Measurements from ENCODE around the gene NTRK1. TPM values are rescaled to one million over a fixed set of nuclear protein-coding genes. Genes with fewer than 3 reads are reported as not detected.

NTRK1 gene
- total RNA-seq, 1 experiment from 2014 or later, result not detected

- no peaks in the 10 kb centered on the region for H3K27me3 ChIP-seq
- no peaks in the 10 kb centered on the region for H3K36me3 ChIP-seq
- H3K4me1 ChIP-seq, result 0 out of 2 replicates have a peak, but pooled peaks cover 3% of the 10 kb centered on the region
- no peak overlapping the region for H3K4me3 ChIP-seq
- H3K27ac ChIP-seq, result no peak overlapping the region
- DNase-seq, result no peak
- H3K9me3 ChIP-seq (replicated peaks), result no peaks in the 10 kb centered on the region
These were observed 15.4 kb upstream of the NTRK1 start for GRCh38 chr1:156845055-156845952.

DNA sequence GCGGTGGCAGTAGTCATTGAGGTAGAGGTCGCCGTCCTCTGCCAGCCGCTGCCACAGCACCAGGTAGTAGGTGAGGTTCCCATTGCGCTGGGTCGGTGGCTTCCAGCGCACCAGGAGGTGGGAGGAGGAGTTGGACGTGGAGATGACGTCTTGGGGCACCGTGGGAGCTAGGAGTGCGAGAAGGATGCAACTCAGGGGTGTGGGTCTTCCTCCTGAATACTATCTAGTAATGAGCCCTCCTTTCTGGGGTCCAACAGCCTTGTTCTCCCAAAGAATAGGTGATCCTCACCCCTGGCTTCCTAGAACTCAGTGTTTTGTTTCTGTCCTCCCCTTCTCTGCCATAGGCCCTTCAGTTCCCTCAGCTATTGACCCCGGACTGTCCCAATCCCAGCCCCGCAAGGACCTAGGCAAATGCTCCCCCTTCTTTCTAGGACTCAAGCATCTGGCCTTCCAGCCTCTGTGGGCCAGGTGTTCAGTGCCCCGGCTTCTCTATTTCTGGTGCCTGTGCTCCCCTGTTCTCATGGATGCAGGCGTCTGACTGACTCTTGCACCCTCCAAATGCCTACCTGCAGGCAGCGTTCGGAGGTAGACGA, 14.6 kb upstream of the NTRK1 start:
- no peaks in the 10 kb centered on the region for H3K27me3 ChIP-seq
- H3K4me3 ChIP-seq, result no peak overlapping the region
- no peak for DNase-seq
- H3K4me1 ChIP-seq, result 0 out of 2 replicates have a peak, but pooled peaks cover 3% of the 10 kb centered on the region
- no peaks in the 10 kb centered on the region for H3K9me3 ChIP-seq (replicated peaks)
- H3K36me3 ChIP-seq, result no peaks in the 10 kb centered on the region
- no peak overlapping the region for H3K27ac ChIP-seq

DNA sequence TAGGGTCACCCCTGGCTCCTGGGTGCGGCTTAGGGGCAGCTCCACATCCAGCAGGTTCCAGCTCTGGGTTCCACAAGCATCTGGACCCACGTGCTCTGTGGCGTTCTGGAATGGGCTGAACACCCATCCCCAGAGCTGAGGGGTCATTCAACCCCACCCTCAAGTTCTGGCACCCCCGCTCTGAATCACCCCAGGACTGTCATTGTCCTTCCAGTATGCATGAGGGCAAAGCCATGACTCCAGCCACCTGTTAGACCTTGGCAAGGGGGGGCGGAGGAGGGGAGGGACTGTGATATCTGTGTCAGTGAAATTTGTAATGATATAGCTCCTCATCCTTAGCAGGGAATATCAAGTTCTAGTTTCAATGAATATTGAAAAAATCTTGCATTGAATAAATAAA, 14.0 kb upstream of the NTRK1 start:
- no peaks in the 10 kb centered on the region for H3K27me3 ChIP-seq
- DNase-seq, result no peak
- H3K36me3 ChIP-seq, result no peaks in the 10 kb centered on the region
- 0 out of 2 replicates have a peak, but pooled peaks cover 3% of the 10 kb centered on the region for H3K4me1 ChIP-seq
- no peak overlapping the region for H3K4me3 ChIP-seq
- no peak overlapping the region for H3K27ac ChIP-seq
- no peaks in the 10 kb centered on the region for H3K9me3 ChIP-seq (replicated peaks)

DNA sequence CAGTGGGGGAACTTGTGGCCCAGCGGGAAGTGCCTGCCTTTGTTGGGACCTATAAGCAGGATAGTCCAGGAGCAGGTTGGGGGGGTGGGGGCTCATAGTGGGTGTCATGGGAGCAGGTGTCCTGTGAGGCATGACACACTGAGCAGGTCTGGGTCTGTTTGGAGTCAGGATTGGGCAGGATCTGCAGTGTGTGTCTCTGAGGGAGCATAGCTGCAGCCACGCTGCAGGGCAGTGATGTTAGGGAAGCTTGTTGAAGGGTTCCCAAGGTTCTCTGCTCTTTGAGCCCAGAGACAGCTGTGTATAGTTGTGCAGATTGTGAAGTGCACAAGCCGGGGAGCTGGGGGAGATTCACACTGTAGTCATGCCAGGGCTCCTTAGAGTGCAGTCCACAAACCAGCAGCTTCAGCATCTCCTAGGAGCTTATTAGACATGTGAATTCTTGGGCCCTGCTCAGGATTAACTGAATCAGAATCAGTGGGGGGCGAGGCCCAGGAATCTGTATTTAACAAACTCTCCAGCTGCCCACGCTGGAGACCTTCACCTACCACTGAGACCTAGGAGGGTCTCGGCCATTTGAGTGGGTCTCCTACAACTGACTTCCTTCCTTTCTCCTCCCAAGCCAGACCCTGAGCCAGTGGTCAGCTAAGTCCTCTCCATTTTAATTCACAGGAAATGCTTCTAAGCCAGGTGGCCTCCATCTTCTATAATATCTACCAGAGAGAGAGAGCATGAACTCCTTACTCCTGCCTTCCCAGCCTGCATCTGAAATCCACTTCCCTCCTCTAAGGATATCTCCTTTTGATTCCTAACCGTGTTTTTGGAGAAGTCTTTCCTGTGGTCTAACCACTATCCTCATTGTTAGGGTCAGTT, 12.8 kb upstream of the NTRK1 start:
- H3K4me1 ChIP-seq, result peaks cover 11% of the 10 kb centered on the region
- no peak overlapping the region for H3K27ac ChIP-seq
- DNase-seq, result no peak
- no peak overlapping the region for H3K4me3 ChIP-seq
- H3K9me3 ChIP-seq (replicated peaks), result no peaks in the 10 kb centered on the region
- no peaks in the 10 kb centered on the region for H3K27me3 ChIP-seq
- no peaks in the 10 kb centered on the region for H3K36me3 ChIP-seq

DNA sequence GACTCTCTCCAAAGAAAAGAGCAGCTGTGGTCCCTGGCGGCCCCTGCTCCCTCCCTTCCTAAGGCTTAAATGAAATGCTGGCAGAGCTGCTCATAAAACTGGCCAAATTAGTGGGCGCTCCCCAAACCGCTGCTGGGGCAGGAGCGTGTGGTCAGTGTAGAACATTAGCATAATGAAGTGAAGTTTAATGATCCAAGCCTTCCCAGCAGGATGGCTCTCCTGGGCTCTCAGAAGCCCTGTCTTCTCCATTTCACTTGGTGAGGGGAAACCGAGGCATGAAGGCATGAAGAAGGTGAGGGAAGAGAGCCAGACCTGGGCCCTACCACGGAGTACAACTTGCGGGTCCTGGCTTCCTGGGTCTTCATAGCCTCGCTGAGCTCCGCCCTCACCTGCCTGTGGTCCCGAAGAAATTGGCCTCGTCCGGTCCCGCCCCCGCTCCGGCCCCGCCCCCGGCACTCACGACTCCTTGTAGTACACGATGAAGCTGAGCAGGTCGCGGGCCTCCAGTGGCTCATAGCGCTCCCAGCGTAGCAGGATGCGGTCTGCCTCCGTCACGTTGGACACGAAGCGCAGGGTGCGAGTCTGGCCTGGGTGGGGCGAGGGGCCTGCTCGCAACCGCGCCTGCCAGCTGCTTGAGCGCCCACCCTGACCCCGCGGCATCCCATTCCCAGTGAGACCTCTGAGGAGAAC, 12.1 kb upstream of the NTRK1 start:
- H3K27ac ChIP-seq, result no peak overlapping the region
- H3K27me3 ChIP-seq, result no peaks in the 10 kb centered on the region
- H3K4me3 ChIP-seq, result no peak overlapping the region
- DNase-seq, result peak in 1 of 2 experiments; percentile 24
- H3K4me1 ChIP-seq, result peaks cover 16% of the 10 kb centered on the region
- no peaks in the 10 kb centered on the region for H3K36me3 ChIP-seq
- H3K9me3 ChIP-seq (replicated peaks), result no peaks in the 10 kb centered on the region

GRCh38 chr1:156849151-156849496, 11.5 kb upstream of the NTRK1 start:
- Histone ChIP-seq H3K27me3 (no peaks in the 10 kb centered on the region), H3K27ac (no peak overlapping the region), H3K4me3 (no peak overlapping the region), H3K4me1 (peaks cover 16% of the 10 kb centered on the region), H3K9me3 (replicated peaks) (no peaks in the 10 kb centered on the region), H3K36me3 (no peaks in the 10 kb centered on the region)
- no peak for DNase-seq

GRCh38 chr1:156851779-156852417, 8.8 kb upstream of the NTRK1 start:
- no peaks in the 10 kb centered on the region for H3K27me3 ChIP-seq
- no peaks in the 10 kb centered on the region for H3K36me3 ChIP-seq
- no peak overlapping the region for H3K27ac ChIP-seq

DNA sequence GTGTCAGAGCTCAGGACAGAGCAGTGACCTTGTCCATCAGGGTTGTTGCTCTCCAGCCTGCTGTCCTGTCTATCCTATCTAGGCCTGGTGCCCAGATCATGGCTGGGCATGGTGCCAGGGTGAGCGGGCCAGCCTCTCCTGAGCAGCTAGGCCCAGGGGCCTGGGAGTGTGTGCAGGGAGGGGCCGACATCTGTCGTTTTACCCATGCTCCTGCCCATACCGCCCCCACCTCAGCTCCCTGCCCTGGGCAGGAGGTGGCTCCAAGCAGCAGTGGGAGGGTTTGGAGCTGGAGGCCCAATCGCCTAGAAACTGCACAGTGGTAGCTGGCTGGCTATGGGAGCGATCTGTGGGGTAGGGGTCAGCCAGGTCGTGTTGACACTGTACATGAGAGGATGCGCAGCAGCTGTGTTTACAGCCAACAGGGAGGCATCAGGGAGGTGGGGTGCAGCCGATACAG, 8.2 kb upstream of the NTRK1 start:
- Histone ChIP-seq H3K36me3 (no peaks in the 10 kb centered on the region), H3K27ac (no peak overlapping the region), H3K27me3 (no peaks in the 10 kb centered on the region), H3K4me1 (peaks cover 16% of the 10 kb centered on the region), H3K9me3 (replicated peaks) (no peaks in the 10 kb centered on the region), H3K4me3 (no peak overlapping the region)
- peak; percentile 88 to 89 for DNase-seq

More at GRCh38 chr1:156851779-156852417, 8.8 kb upstream of the NTRK1 start:
- Histone ChIP-seq H3K4me3 (no peak overlapping the region), H3K9me3 (replicated peaks) (no peaks in the 10 kb centered on the region), H3K4me1 (peaks cover 16% of the 10 kb centered on the region)
- no peak for DNase-seq

GRCh38 chr1:156853761-156854160, 6.9 kb upstream of the NTRK1 start:
- Histone ChIP-seq H3K27ac (no peak overlapping the region), H3K9me3 (replicated peaks) (no peaks in the 10 kb centered on the region), H3K4me1 (peaks cover 17% of the 10 kb centered on the region), H3K4me3 (no peak overlapping the region), H3K27me3 (peaks cover 6% of the 10 kb centered on the region; the same call in 1 of the 2 replicates), H3K36me3 (no peaks in the 10 kb centered on the region)
- no peak for DNase-seq

- DNase-seq, result no peak
- Histone ChIP-seq H3K27ac (no peak overlapping the region), H3K27me3 (peaks cover 10% of the 10 kb centered on the region), H3K4me1 (peaks cover 17% of the 10 kb centered on the region), H3K36me3 (no peaks in the 10 kb centered on the region), H3K9me3 (replicated peaks) (no peaks in the 10 kb centered on the region), H3K4me3 (no peak overlapping the region)
These were observed 6.0 kb upstream of the NTRK1 start for GRCh38 chr1:156854634-156855033.

GRCh38 chr1:156856282-156856785, 4.3 kb upstream of the NTRK1 start:
- Histone ChIP-seq H3K27me3 (peaks cover 11% of the 10 kb centered on the region), H3K27ac (no peak overlapping the region), H3K36me3 (no peaks in the 10 kb centered on the region), H3K9me3 (replicated peaks) (no peaks in the 10 kb centered on the region), H3K4me3 (no peak overlapping the region), H3K4me1 (peaks cover 17% of the 10 kb centered on the region)
- no peak for DNase-seq

- Histone ChIP-seq H3K36me3 (no peaks in the 10 kb centered on the region), H3K27me3 (peaks cover 22% of the 10 kb centered on the region), H3K27ac (no peak overlapping the region), H3K4me3 (no peak overlapping the region), H3K9me3 (replicated peaks) (no peaks in the 10 kb centered on the region), H3K4me1 (peaks cover 10% of the 10 kb centered on the region)
- DNase-seq, result no peak
These were observed 3.1 kb upstream of the NTRK1 start for GRCh38 chr1:156857532-156857931.

GRCh38 chr1:156858555-156858956, 2.1 kb upstream of the NTRK1 start:
- H3K9me3 ChIP-seq (replicated peaks), result no peaks in the 10 kb centered on the region
- H3K4me3 ChIP-seq, result peak overlapping the region; percentile 40
- peaks cover 28% of the 10 kb centered on the region for H3K27me3 ChIP-seq
- DNase-seq, result no peak
- no peak overlapping the region for H3K27ac ChIP-seq
- peaks cover 4% of the 10 kb centered on the region; the same call in 1 of the 2 replicates for H3K4me1 ChIP-seq
- no peaks in the 10 kb centered on the region for H3K36me3 ChIP-seq
